D341Med (cell line): Measurements from ENCODE around the gene B4GALT1.
A peak's percentile ranks its signal among the peaks of the same experiment; 100 is the strongest.

ENCODE experiments used
- DNase-seq: peaks from one replicate; pipeline ENCODE4 v3.0.0; 2012; ENCODE audit warnings: low spot score

Gene B4GALT1, protein sequence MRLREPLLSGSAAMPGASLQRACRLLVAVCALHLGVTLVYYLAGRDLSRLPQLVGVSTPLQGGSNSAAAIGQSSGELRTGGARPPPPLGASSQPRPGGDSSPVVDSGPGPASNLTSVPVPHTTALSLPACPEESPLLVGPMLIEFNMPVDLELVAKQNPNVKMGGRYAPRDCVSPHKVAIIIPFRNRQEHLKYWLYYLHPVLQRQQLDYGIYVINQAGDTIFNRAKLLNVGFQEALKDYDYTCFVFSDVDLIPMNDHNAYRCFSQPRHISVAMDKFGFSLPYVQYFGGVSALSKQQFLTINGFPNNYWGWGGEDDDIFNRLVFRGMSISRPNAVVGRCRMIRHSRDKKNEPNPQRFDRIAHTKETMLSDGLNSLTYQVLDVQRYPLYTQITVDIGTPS

DNA sequence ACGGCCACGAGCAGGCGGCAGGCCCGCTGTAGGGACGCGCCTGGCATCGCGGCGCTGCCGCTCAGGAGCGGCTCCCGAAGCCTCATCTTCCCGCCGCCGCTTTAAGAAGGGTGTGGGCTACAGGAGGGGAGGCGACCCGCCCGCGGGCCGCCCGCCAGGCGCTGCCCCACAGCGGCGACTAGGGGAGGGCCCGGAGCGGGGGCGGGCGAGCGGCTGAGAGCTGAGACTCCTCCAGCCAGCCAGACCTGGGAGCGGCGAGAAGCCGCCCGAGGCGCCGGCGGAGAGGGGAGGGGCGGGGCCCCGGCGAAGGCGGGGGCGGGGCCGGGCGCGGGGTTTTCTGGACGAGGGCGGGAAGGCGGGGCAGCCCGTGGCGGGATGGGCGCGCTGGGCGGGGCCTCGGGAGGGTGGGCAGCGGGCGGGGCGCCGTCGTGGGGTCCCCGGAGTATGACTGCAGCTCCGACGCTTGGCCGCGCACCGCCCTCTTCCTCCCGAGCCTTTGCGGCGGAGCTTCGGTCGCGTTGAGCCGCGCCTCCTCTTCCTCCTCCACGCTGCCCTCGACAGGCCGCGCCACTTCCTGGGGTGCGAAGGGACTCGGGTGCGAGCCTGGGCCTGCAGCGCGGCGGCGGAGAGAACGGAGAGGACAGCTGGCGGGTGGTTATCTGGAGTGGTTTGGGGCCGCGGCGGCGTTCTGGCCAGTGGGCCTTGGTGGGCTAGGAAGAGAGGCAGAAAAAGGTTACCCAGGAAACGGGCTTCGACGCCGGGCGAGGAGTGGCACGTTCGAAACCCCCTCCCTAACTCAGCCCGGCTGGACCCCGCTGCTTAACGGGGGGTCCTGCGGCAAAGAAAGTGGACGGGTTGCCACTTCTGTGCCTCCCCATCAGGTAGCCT lies at the start of gene B4GALT1:
Gene B4GALT1 (minus strand): TSS at position 253 of the 888 bp plus-strand sequence. CDS start 167 bp downstream, at position 86.
- DNase-seq: peak; percentile 96

DNA sequence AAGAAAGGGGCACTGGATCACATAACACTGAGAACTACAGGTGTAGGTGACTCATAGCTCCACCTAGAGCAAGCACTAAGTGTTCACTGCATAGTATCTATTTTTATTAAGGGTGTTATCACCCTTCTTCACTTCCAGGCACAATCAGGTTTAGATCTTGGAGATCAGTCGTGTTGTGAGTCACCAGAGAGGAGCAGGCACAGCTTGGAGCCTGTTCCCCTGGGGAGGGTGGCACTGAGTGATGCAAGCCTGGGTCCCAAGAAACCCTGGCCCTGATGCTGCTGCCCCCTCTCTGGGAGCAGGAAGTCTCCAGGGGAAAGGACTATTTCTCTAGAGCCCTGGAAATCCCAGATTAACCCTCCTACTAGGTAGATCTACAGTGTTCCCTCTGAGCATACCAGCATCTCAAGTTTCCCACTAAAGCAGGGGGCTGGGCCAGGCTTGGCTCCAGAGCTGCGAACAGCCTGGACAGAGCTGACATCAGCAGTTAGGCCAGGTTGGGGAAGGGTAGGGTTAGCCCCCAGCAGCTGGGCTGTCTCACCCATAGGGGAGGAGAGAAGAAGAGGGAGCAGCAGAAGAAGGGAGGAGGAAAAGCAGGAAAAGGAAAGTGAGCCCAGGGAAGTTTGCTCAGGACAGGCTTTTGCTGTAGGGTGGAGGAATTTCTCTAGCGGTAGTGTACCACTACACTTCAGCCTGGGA lies 44.7 kb upstream of the B4GALT1 start:
- DNase-seq: peak; percentile 84

- DNase-seq: no peak
Measured at GRCh38 chr9:33210006-33210715, 43.0 kb upstream of the B4GALT1 start.

DNA sequence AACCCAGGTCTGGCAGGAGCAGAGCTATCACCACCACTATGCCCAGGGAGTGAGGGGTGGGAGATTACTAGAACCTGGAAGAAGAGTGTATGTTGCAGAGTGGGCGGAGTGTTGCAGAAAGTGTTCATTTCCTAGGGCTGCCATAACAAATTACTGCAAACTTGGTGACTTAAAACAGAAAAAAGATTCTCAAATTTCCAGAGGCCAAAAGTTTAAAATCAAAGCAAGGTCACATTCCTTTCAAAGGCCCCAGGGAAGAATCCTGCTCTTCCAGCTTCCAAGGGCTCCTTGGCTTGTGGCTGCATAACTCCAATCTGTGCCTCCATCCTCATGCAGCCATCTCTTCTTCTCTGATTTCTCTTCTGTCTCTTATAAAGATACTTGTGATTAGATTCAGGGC lies 42.3 kb upstream of the B4GALT1 start:
- DNase-seq: no peak

GRCh38 chr9:33202552-33203201 lies 35.5 kb upstream of the B4GALT1 start:
- no peak for DNase-seq

- DNase-seq: no peak
Measured at GRCh38 chr9:33202018-33202417, 34.9 kb upstream of the B4GALT1 start.

GRCh38 chr9:33198165-33198564 lies 31.0 kb upstream of the B4GALT1 start:
- DNase-seq: no peak

DNA sequence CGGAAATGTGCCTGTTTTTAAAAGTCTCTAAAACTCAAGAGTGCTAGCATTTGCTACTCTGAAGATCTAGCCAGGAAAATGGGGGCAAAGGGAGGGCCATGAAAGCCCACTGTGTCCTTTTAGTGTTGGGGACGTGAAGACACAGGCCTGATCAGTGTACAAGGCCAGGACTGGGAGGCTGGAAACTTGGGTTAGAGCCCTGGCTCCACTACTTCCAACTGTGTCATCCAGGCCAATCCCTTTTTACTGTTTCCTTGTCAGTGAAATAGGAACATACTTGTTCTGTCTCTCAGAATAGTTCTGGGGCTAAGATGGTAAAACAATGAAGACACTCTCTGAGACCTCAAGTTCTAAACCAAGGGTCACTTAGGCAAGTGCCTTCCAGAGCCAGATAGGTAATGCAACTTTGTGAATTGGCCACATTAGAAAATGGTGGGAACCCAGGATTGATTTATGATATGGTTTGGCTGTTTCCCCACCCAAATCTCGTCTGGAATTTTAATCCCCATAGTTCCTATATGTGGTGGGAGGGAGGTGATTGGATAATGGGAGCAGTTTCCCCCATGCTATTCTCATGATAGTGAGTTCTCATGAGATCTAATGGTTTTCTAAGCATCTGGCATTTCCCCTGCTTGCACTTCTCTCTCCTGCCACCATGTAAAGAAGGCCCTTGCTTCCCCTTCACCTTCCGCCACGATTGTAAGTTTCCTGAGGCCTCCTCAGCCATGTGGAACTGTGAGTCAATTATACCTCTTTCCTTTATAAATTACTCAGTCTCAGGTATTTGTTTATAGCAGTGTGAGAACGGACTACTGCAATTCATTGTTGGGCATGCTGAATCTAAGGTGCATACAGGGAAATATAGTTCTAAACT lies 30.4 kb upstream of the B4GALT1 start:
- DNase-seq: no peak

- no peak for DNase-seq
Measured at GRCh38 chr9:33196736-33197135, 29.6 kb upstream of the B4GALT1 start.

DNA sequence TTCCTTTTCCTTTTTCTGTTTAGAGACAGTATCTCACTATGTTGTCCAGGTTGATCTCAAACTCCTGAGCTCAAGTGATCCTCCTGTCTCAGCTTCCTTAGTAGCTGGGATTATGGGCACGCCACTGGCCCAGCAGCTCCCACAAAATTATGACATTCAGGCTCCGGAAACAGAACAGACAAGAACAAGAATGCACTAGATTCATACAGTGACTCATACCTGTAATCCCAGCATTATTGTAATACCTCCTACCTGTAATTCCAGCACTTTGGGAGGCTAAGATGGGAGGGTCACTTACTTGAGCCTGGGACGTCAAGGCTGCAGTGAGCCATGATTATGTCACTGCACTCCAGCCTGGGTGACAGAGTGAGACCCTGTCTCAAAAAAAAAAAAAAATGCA lies 26.7 kb upstream of the B4GALT1 start:
- no peak for DNase-seq

- no peak for DNase-seq
Measured at GRCh38 chr9:33192493-33193255, 25.5 kb upstream of the B4GALT1 start.

- DNase-seq: no peak
Measured at GRCh38 chr9:33190021-33190705, 23.0 kb upstream of the B4GALT1 start.

DNA sequence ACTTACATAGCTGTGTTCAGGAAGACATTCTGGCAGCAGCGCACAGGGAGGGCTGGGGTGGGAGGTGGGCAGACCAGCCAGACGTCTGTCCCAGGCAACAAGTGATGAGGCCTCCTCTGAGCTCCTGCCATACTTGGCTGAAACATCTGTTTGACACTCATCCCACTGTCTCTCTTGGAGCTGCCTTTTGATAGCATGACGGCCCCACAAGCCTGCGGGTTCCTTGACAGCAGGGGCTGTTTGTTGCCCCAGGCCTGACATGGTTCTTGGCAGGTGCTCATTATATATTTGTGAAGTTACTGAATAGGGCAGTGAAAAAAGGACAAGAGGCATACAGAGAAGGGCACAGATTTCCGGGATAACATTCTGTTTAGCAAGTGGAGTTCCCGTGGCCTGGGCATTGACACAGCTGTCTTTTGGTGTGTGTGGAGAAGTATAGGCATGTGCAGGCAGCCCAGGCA lies 22.2 kb upstream of the B4GALT1 start:
- DNase-seq: no peak

DNA sequence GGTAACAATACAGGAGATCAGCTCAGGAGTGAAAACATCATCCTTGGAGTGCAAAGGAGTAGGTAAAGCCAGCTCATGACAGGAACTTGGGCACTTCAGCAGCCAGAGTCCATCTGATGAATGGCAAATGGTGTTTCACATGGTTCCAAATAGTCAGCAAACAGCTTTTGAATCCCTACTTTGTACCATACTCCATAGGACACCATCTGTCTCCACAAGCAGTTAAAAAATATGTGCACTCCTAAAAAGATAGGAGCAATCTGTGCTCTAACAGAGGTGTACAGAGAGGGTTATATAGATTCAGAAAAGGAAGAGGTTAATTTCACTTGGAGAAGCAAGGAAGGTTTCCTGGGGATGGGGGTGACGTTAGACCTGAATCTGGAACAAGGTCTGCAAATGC lies 21.6 kb upstream of the B4GALT1 start:
- no peak for DNase-seq

- DNase-seq: no peak
Measured at GRCh38 chr9:33187519-33188218, 20.5 kb upstream of the B4GALT1 start.

- DNase-seq: no peak
Measured at GRCh38 chr9:33186457-33187168, 19.5 kb upstream of the B4GALT1 start.

DNA sequence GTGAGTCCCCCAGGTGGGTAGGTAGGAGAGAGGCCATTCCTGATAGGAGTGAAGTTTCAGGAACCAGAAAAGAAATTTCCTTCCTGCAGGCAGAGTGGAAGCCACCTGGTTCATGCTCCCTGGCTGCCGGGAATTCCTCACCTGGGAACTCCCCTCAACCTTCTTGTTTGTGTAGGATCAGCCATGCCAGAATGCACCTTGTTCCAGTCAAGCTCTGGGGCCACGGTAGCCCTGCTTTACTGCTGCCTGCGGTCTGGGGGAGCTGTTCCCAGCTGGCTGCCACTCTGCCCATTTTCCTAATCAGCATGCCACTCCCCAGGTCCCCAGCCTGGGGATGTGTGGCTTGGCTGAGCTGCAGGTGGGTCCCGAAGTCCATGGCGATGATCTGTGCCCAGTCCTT lies 18.7 kb upstream of the B4GALT1 start:
- DNase-seq: no peak

DNA sequence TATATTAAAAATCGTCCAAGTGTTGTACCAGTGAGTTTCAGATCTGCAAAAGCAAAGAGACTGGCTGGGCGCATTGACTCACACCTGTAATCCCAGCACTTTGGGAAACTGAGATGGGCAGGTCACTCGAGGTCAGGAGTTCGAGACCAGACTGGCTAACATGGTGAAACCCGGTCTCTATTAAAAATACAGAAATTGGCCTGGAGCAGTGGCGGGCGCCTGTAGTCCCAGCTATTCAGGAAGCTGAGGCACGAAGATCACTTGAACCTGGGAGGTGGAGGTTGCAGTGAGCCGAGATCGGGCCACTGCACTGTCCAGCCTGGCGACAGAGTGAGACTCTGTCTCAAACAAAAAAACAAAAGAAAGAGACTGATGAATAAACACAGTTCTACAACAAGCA lies 18.3 kb upstream of the B4GALT1 start:
- DNase-seq: no peak
